HG03432 (cell line): Measurements from ENCODE around the gene RUNX2.

Experiments
- ATAC-seq: cut with Tn5 transposase; IDR thresholded peaks from one replicate; pipeline ENCODE4 v1.9.1; 2021; ENCODE audit warnings: mild to moderate bottlenecking, moderate library complexity; ENCODE audit not compliant: unreplicated experiment

Gene RUNX2

DNA sequence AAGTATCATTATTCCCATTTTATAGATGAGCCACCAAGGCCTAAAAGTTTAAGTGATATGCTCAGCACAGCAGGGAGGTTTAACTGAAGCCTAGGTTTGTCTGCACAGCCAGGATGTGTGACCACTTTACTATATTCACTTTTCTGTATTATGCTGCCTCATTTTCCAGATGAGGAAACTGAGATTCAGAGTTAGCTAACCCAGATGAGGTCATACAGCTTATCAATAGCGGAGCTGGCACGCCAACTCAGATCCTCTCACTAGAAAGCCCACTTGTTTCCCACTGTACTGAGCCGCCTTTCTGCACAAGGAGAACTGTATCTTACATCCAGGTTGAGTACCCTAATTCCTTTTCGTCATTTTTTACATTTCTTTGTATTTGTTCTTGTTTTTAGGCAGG, 181.3 kb downstream of the RUNX2 start:
- ATAC-seq = no peak

- no peak for ATAC-seq
Measured at GRCh38 chr6:45512717-45513116, 184.6 kb downstream of the RUNX2 start.

DNA sequence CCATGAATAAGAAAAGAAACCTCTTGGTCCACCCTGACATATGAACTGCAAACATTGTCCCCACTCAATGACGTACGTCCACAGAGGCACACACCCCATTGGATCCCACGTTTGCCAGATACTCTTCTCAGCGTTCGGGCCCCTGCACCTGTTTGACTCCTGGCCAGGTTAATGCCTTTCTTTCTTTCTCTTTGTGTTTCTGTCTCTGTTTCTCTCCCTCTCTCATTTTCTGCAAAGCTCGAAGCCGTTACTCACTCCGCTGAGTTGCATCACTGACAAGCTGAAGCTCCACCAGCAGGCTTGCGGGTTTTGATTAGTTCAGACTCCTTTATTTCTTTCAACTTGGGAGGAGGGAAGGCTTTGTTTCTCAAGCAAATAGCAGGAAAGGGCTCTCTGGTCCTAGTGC, 185.1 kb downstream of the RUNX2 start:
- ATAC-seq = no peak

DNA sequence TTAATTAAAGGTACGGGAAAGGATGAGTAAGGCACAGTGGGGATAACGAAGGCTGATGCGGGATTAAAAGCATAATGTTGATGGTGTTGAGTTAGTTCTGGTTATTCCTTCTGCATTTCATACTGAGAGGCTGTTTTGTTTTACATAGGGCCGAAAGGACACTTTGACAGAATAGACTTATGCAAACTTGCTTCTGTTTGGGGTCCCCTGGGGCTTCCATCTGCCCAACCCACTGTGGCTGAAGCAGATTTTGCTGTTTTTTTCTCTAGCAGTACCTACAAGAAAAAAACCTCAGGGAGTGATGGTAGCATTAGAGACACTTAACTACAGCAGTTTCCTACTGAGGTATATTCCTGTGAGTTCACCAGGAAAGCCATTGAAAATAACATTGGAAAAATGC, 185.7 kb downstream of the RUNX2 start:
- no peak for ATAC-seq

- ATAC-seq = no peak
Measured at GRCh38 chr6:45514454-45515230, 186.5 kb downstream of the RUNX2 start.

DNA sequence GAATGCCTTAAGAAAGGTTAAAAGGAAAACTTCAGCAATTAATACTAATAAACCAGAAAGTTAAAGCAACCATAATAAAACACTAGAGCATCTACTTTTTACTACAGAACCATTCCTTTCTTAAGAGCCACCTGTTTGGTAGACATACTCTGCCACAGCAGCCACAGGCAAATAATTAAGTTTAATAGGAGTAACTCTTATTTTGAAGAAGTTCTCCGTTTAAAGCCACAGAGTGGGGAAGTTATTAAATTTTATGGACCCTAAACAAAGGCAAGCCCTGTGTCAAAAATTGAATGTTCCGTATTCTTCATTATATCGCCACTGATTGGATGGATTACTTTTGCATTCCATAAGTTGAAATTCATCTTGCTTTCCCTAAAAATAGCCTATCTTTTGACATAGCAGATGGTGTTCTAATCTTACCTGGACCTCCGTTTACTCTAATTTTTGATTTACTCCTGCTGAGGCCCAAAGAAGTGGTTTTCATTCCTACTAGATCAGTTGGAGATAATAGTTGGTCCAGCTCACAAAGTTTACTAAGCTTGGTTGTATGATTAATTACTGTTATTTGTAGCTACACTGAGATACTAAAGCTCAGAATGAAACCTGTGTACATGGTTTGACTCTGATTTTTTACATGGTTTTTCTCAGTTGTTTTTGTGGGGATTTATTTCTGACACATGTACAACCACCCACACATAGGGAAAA, 190.0 kb downstream of the RUNX2 start:
- no peak for ATAC-seq

GRCh38 chr6:45521226-45521625, 193.1 kb downstream of the RUNX2 start:
- ATAC-seq = no peak

DNA sequence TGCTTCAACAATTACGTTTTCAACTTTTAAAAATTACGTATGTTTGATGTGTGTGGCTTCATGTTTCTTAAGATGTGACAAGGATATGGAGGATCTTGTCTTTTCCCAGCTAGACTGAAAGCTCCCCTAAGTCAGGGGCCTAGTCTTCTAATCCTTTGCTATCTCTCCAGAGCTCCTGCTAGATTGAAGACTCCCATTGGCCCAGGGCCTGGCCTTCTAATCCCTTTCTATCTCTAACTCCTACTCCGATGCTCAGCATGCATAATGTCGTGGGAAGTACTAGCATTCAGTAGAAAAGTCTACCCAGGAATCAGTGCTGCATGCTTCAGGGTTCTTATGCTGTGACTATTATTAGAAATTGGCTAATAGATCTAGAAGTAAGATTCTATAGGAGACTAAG, 194.4 kb downstream of the RUNX2 start:
- no peak for ATAC-seq

- no peak for ATAC-seq
Measured at GRCh38 chr6:45527210-45527609, 199.1 kb downstream of the RUNX2 start.

GRCh38 chr6:45531999-45532595, 204.0 kb downstream of the RUNX2 start:
- ATAC-seq = no peak

GRCh38 chr6:45532721-45533210, 204.6 kb downstream of the RUNX2 start:
- ATAC-seq = no peak

DNA sequence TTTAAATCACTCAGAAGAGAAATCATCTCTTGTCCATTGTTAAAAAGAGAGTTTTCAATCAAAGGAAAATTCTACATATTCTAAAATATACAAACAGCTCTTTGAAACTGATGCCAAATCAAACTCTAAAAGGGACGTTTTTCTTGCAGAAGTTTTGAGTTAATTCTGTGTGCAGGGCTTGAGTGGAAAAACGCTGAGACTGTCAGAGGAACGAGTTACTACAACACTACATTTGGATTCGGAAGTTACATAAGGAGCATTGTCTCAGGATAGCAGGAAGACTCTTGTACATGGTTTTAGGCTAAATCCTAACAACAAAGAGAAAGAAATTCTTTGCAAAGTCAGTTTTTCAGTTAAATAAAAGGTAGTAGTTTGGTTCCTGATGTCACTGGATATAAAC, 205.3 kb downstream of the RUNX2 start:
- ATAC-seq = no peak

- ATAC-seq = no peak
Measured at GRCh38 chr6:45535933-45536332, 207.8 kb downstream of the RUNX2 start.

DNA sequence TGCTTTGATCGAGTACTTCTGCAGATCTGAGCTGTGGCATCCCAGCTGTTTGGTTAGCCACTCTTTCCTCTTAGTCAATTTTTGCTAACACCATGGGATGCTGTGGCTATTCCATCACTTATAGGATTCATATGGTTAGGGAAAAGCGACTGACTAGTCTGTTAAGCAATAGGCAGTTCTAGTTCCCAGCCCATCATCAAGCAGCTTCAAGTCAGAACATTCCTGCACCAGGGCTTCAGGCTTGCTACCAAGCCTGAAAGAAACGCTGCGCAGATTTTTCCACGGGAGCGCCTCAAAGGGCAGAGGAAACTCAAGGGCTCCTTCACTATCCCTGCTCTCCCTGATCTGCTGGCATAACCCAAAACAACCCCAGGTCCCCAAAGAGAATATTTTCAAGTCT, 209.4 kb downstream of the RUNX2 start:
- ATAC-seq = no peak

- ATAC-seq = no peak
Measured at GRCh38 chr6:45538641-45539547, 210.8 kb downstream of the RUNX2 start.

DNA sequence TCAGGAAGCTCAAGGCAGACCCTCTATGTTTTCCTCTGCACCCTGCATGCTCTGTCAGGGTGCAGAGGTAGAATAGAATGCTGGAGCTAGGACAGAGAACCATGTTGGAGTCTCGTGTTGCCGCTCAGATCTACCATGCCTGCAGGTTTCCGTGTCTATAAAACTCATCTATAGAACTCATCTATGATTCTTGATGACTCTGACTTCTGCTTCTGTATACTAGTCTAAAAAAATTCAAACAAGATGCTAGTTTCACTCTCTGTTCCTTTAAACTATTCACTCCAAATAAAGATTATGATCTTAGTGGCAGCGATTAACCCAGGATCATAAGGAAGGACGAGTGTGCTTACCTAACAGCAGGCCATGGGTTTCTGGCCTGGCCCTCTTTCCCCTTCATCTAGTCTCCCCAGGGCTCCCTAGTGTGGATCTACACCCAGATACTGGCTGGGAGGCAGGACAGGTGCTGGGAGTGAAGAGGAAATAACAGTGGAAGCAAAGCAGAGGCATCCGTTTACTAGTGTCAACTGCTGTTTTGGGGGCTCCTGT, 212.3 kb downstream of the RUNX2 start:
- no peak for ATAC-seq

DNA sequence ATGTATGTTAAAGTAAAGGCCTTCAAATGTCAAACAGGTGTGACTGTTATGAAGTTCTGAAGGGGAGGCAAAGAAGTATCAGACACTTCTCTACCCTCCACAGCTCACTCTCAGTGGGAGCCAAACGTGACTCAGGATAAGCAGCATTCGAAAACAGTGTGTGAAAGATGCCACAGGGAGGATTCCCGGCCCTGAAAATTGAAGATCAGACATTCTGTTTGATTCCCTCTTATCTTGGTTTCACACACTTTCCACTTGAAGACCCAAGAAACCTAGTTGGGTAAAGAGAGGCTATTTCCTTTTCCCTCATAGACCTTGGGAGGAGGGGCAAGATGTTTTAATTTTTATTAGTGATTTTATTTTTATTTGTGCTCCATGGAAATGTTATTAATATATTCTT, 213.8 kb downstream of the RUNX2 start:
- no peak for ATAC-seq

- no peak for ATAC-seq
Measured at GRCh38 chr6:45543298-45544235, 215.4 kb downstream of the RUNX2 start.

GRCh38 chr6:45545416-45545815, 217.3 kb downstream of the RUNX2 start:
- ATAC-seq = no peak
